ENCODE results near the gene KIF11. TPM values are rescaled to one million over a fixed set of nuclear protein-coding genes. Genes with fewer than 3 reads are reported as not detected.
A peak's percentile ranks its signal among the peaks of the same experiment; 100 is the strongest.

The KIF11 gene
- total RNA-seq, 1 experiment from 2014 or later = 14.1 TPM

GRCh38 chr10:92677708-92678107 is 84.8 kb downstream of the KIF11 start:
- no peak for DNase-seq (ENCODE audit: low spot score)

- DNase-seq (ENCODE audit: low spot score) = no peak
Measured at GRCh38 chr10:92678206-92678605, 85.3 kb downstream of the KIF11 start.

- DNase-seq (ENCODE audit: low spot score) = no peak
Measured at GRCh38 chr10:92681306-92681834, 88.4 kb downstream of the KIF11 start.

- DNase-seq (ENCODE audit: low spot score) = no peak
Measured at GRCh38 chr10:92688573-92688926, 95.6 kb downstream of the KIF11 start.

- DNase-seq (ENCODE audit: low spot score) = peak; percentile 24
Measured at GRCh38 chr10:92688927-92689662, 96.2 kb downstream of the KIF11 start.

- peak; percentile 42 for DNase-seq (ENCODE audit: low spot score)
Measured at GRCh38 chr10:92689663-92690210, 96.8 kb downstream of the KIF11 start, which contains the start of gene HHEX. TSS of gene HHEX (plus strand) at chr10:92689955. CDS start at chr10:92689987, 32 bp downstream.

- DNase-seq (ENCODE audit: low spot score) = no peak
Measured at GRCh38 chr10:92690211-92690914, 97.4 kb downstream of the KIF11 start.

- no peak for DNase-seq (ENCODE audit: low spot score)
Measured at GRCh38 chr10:92690915-92691590, 98.1 kb downstream of the KIF11 start.

GRCh38 chr10:92691591-92692079 is 98.7 kb downstream of the KIF11 start:
- DNase-seq (ENCODE audit: low spot score) = no peak

- no peak for DNase-seq (ENCODE audit: low spot score)
Measured at GRCh38 chr10:92692080-92692671, 99.2 kb downstream of the KIF11 start.

- DNase-seq (ENCODE audit: low spot score) = no peak
Measured at GRCh38 chr10:92692697-92693533, 100.0 kb downstream of the KIF11 start.

GRCh38 chr10:92693534-92693893 is 100.6 kb downstream of the KIF11 start:
- no peak for DNase-seq (ENCODE audit: low spot score)

GRCh38 chr10:92695679-92696605 is 103.0 kb downstream of the KIF11 start:
- DNase-seq (ENCODE audit: low spot score) = no peak

- no peak for DNase-seq (ENCODE audit: low spot score)
Measured at GRCh38 chr10:92696606-92697383, 103.9 kb downstream of the KIF11 start.

GRCh38 chr10:92697663-92698511 is 105.0 kb downstream of the KIF11 start:
- DNase-seq (ENCODE audit: low spot score) = no peak

GRCh38 chr10:92699193-92699517 is 106.2 kb downstream of the KIF11 start:
- no peak for DNase-seq (ENCODE audit: low spot score)

GRCh38 chr10:92699518-92700381 is 106.8 kb downstream of the KIF11 start:
- DNase-seq (ENCODE audit: low spot score) = peak; percentile 52
